GM23248 (cell line): ENCODE measurements around the gene UBE2S. TPM values are rescaled to one million over a fixed set of nuclear protein-coding genes. Genes with fewer than 3 reads are reported as not detected.

Experiments
- DNase-seq: peaks from one replicate; pipeline ENCODE4 v3.0.0-alpha.2; 2015
- H2AFZ ChIP-seq: fragments of 200-600 bp; sonication (generic); 2 replicates; pipeline ENCODE4 v1.6.1; 2016; ENCODE audit warnings: antibody characterized with exemption
- H3F3A ChIP-seq: fragments of 200-600 bp; sonication (generic); 2 replicates; pipeline ENCODE4 v1.6.1; 2016; ENCODE audit warnings: mild to moderate bottlenecking, antibody characterized with exemption, mixed run types; ENCODE audit not compliant: insufficient read depth
- H3K27ac ChIP-seq: fragments of 200-600 bp; sonication (generic); 2 replicates; pipeline ENCODE4 v1.5.1; 2016; ENCODE audit warnings: mild to moderate bottlenecking
- H3K27me3 ChIP-seq: fragments of 200-600 bp; sonication (generic); replicated peaks from 2 replicates; pipeline ENCODE4 v1.6.1; 2016; ENCODE audit warnings: mild to moderate bottlenecking; ENCODE audit not compliant: insufficient read depth
- H3K36me3 ChIP-seq: fragments of 200-600 bp; sonication (generic); 2 replicates; pipeline ENCODE4 v1.6.1; 2016; ENCODE audit warnings: low read depth, mild to moderate bottlenecking
- H3K4me1 ChIP-seq: fragments of 200-600 bp; sonication (generic); 2 replicates; pipeline ENCODE4 v1.6.1; 2016; ENCODE audit warnings: mild to moderate bottlenecking; ENCODE audit not compliant: insufficient read depth
- H3K4me2 ChIP-seq: fragments of 200-600 bp; sonication (generic); one replicate; pipeline ENCODE4 v1.6.1; 2016; ENCODE audit warnings: mild to moderate bottlenecking; ENCODE audit not compliant: unreplicated experiment
- H3K4me3 ChIP-seq: fragments of 200-600 bp; sonication (generic); 2 replicates; pipeline ENCODE4 v1.5.1; 2016; ENCODE audit warnings: mild to moderate bottlenecking
- H3K79me2 ChIP-seq: fragments of 200-600 bp; sonication (generic); 2 replicates; pipeline ENCODE4 v1.6.1; 2016; ENCODE audit warnings: mild to moderate bottlenecking; ENCODE audit not compliant: insufficient read depth
- H3K9ac ChIP-seq: fragments of 200-600 bp; sonication (generic); 2 replicates; pipeline ENCODE4 v1.6.1; 2016; ENCODE audit warnings: mild to moderate bottlenecking
- H3K9me2 ChIP-seq: fragments of 200-600 bp; sonication (generic); 2 replicates; pipeline ENCODE4 v1.6.1; 2016; ENCODE audit warnings: mixed run types, mild to moderate bottlenecking, moderate library complexity; ENCODE audit not compliant: insufficient read depth
- H3K9me3 ChIP-seq: fragments of 200-600 bp; sonication (generic); one replicate; pipeline ENCODE4 v1.6.1; 2017; ENCODE audit warnings: low read depth
- H4K20me1 ChIP-seq: fragments of 200-600 bp; sonication (generic); 2 replicates; pipeline ENCODE4 v1.6.0; 2016; ENCODE audit not compliant: insufficient read depth
- EZH2 ChIP-seq: fragments of 200-600 bp; sonication (generic); IDR thresholded peaks from 2 replicates; pipeline ENCODE4 v1.6.1; 2018; ENCODE audit warnings: antibody characterized with exemption, mild to moderate bottlenecking; ENCODE audit not compliant: insufficient read depth, poor library complexity, severe bottlenecking
- EZH2phosphoT487 ChIP-seq: fragments of 200-600 bp; sonication (generic); IDR thresholded peaks from 2 replicates; pipeline ENCODE4 v1.6.1; 2018; ENCODE audit warnings: antibody characterized with exemption, moderate library complexity, mild to moderate bottlenecking, low read depth; ENCODE audit not compliant: insufficient read depth
- WGBS, 2 experiments: methylation state at CpG; one replicate each; pipeline ENCODE4 v1.1.6; 2015 to 2017; ENCODE audit warnings: low lambda C conversion rate in 2 of 2, low coverage in 1 of 2; ENCODE audit errors: missing lambda C conversion rate in 2 of 2; 5-methylcytosine and 5-hydroxymethylcytosine counted together
- in situ Hi-C: fragments of 300-500 bp; cut with MboI; formaldehyde crosslinking; loops from 2 replicates; pipeline ENCODE4 v1.15.0; 2020
- polyA plus RNA-seq: library from polyadenylated mRNA; unstranded; fragments of >200 nt; fragmentation: Nextera tagmentation; extraction: Ambion mirVana; gene quantifications from 2 replicates; pipeline ENCODE4 v1.2.1, GENCODE V29; 2016
- total RNA-seq: library from RNA; depleted of rRNA; stranded (reverse); fragments of >200 nt; shearing (Covaris generic); gene quantifications from 2 replicates; pipeline ENCODE4 v1.2.3, GENCODE V29; 2014

UBE2S gene
- total and polyA plus RNA-seq, 2 experiments from 2014 or later, result 82.2 to 106 TPM

- Histone ChIP-seq H3K4me2 (no peak overlapping the region), H3K9me2 (no peaks in the 10 kb centered on the region), H3K4me1 (peaks cover 29% of the 10 kb centered on the region), H3K4me3 (no peak overlapping the region), H3K9ac (peak overlapping the region; percentile 50; the same call in 1 of the 2 replicates), H3K79me2 (peaks cover 8% of the 10 kb centered on the region), H3K9me3 (no peaks in the 10 kb centered on the region), H3F3A (peaks cover 18% of the 10 kb centered on the region), H3K27ac (peak overlapping the region; percentile 36; the same call in 1 of the 2 replicates), H3K27me3 (no peaks in the 10 kb centered on the region), H2AFZ (no peak overlapping the region), H4K20me1 (no peaks in the 10 kb centered on the region), H3K36me3 (no peaks in the 10 kb centered on the region; the same call in 1 of the 2 replicates)
- no peak for TF ChIP-seq EZH2phosphoT487
- TF ChIP-seq EZH2, result no peak
- 30 to 53% methylated on average over 14 to 23 of the region's 24 CpGs for WGBS, 2 experiments
- in situ Hi-C loops, result no loop called here
- peak; percentile 62 for DNase-seq
Measured at GRCh38 chr19:55372316-55373081, 35.1 kb downstream of the UBE2S start.

- H3K79me2 ChIP-seq, result peaks cover 8% of the 10 kb centered on the region
- peak within 1 kb of the TSS; percentile 87 for H3K9ac ChIP-seq
- peak within 1 kb of the TSS; percentile 92 for H3K4me3 ChIP-seq
- in situ Hi-C loops, result no loop called here
- peaks cover 29% of the 10 kb centered on the region for H3K4me1 ChIP-seq
- peaks cover 25% of the 10 kb centered on the region for H3F3A ChIP-seq
- H3K9me3 ChIP-seq, result no peaks in the 10 kb centered on the region
- no peaks in the 10 kb centered on the region for H3K27me3 ChIP-seq
- no peaks in the 10 kb centered on the region for H3K9me2 ChIP-seq
- DNase-seq, result peak; percentile 92
- no peak for TF ChIP-seq EZH2
- no peak for TF ChIP-seq EZH2phosphoT487
- peak within 1 kb of the TSS; percentile 93 for H3K4me2 ChIP-seq
- H4K20me1 ChIP-seq, result no peaks in the 10 kb centered on the region
- 1 to 4% methylated on average over 16 to 31 of the region's 32 CpGs for WGBS, 2 experiments
- H3K36me3 ChIP-seq, result no peaks in the 10 kb centered on the region; the same call in 1 of the 2 replicates
- H2AFZ ChIP-seq, result peak within 1 kb of the TSS; percentile 87
- H3K27ac ChIP-seq, result peak within 1 kb of the TSS; percentile 86
Measured at GRCh38 chr19:55370305-55370988, 37.1 kb downstream of the UBE2S start, which contains the start of gene IL11. Gene IL11, minus strand, starts transcription at chr19:55370463. Its CDS starts 153 bp downstream, at chr19:55370310.

DNA sequence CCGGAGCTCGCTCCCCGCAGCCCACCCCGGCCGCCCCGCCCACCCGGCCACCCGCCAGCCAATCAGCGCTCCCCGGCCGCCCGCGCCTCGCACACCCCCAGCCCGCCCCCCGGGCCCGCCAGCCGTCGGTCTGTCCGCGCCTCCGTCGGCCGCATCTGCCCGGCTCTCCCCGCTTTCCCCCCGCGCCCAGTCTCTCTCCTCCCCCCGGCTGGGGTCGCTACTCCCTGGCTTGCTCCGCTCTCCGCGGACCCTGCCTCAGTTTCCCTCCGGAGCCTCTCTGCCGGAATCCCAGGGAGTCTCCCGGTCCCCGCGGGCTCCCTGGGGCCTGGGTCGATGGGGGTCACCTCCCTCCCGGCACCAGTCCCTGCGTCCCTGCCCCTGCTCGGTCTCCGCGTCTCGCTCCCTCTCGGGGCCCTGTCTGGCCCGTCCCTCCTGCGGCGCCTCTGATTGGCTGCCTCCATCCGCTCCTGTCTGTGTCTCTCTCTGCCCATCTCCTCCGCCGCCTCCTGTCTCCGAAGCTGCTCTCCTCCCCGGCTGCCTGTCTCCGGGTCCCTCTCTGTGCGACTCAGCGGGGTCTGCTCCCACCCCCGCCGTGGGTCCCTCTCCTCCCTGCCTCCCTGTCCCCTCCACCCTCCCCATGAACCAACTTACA is 37.8 kb downstream of the UBE2S start:
- Histone ChIP-seq H3K9me2 (no peaks in the 10 kb centered on the region), H3F3A (peaks cover 29% of the 10 kb centered on the region), H3K27me3 (no peaks in the 10 kb centered on the region), H3K4me3 (peak overlapping the region; percentile 92), H3K36me3 (no peaks in the 10 kb centered on the region; the same call in 1 of the 2 replicates), H3K27ac (peak overlapping the region; percentile 86), H3K9ac (peak overlapping the region; percentile 87), H3K4me2 (peak overlapping the region; percentile 88), H3K79me2 (peaks cover 8% of the 10 kb centered on the region), H3K4me1 (peaks cover 29% of the 10 kb centered on the region), H3K9me3 (no peaks in the 10 kb centered on the region), H2AFZ (peak overlapping the region; percentile 87), H4K20me1 (no peaks in the 10 kb centered on the region)
- in situ Hi-C loops, result no loop called here
- WGBS, 2 experiments, result 2% methylated on average over 19 to 43 of the region's 59 CpGs
- TF ChIP-seq EZH2, result no peak
- TF ChIP-seq EZH2phosphoT487, result no peak
- peak; percentile 95 for DNase-seq
